NB4 (cell line): ENCODE measurements around the gene ZNF30.

Experiments used
- CTCF ChIP-seq: IDR thresholded peaks from one replicate; pipeline ENCODE4 v1.5.1; 2012; ENCODE audit warnings: low read depth, low read length
- MAX ChIP-seq: IDR thresholded peaks from 2 replicates; pipeline ENCODE4 v1.6.1; 2011; ENCODE audit warnings: low read depth, low read length

GRCh38 chr19:34953092-34953491 is 26.4 kb downstream of the ZNF30 start:
- TF ChIP-seq CTCF (no peak), MAX (no peak)
